Non-pigmented ciliary epithelial cell (primary cell): ENCODE measurements around the gene COA5.

Source experiments
- DNase-seq: peaks from one replicate; pipeline ENCODE4 v3.0.0-alpha.2; 2010; ENCODE audit warnings: low read depth

COA5 gene

GRCh38 chr2:98551316-98551715, 57.0 kb downstream of the COA5 start:
- no peak for DNase-seq

GRCh38 chr2:98550165-98550564, 58.1 kb downstream of the COA5 start:
- DNase-seq = no peak
